NCI-H748 (cell line): ENCODE results near the gene FCMR.
"Not testable (repeated sequence)": the region's sequence is repeated elsewhere in the genome, so short reads cannot be mapped to it uniquely, and the experiment has no call there.

Source experiments
- DNase-seq: peaks from one replicate; lab custom pipeline; 2025; ENCODE audit not compliant: unreplicated experiment; lab: John Stamatoyannopoulos, UW

Gene FCMR

GRCh38 chr1:206949641-206950040 lies 27.9 kb upstream of the FCMR start:
- DNase-seq, result no peak

- no peak for DNase-seq
Observed at GRCh38 chr1:206949208-206949607, 27.5 kb upstream of the FCMR start.

- no peak for DNase-seq
Observed at GRCh38 chr1:206947255-206947654, 25.5 kb upstream of the FCMR start.

DNA sequence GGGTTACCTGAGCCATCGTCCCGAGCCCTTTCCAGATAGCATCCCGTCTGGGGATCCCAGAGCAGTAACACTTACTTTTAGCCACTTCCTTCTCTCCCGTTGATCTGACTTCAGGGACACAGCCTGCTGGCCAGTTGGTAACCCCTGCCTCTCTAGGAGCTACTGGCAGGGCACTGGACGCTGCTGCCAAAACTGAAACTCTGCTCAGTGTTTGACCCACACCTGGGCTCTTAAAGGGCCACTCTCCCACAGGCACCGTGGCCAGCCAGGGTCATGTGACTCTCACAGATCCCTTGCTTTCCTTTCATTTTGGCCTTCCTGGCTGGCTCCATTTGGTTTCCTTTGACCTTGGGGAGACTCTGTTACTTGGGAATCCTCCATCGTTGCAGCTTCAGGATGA lies 24.5 kb upstream of the FCMR start, which contains the start of gene PIGR:
Gene PIGR (minus strand): TSS at position 206 of the 400 bp plus-strand sequence. CDS start 5,935 bp downstream, outside the sequence.
- no peak for DNase-seq

DNA sequence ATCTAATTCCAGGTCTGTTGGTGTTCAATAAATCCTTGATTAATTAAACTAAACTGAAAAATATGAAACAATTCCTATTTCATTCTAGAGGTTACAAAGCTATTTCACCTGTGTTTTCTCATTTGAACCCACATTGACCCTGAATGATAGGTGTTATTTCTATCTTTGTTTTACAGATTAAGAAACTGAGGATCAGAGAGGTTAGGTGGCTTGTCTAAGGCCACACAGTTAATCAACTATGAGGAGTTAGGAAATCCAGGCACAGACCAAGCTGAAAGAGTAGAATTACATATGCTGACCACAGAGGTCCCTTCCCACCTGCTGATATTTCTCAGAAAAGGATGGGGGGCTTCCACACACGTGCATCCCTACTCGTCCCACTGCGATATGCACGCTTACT lies 24.0 kb upstream of the FCMR start:
- DNase-seq, result no peak

DNA sequence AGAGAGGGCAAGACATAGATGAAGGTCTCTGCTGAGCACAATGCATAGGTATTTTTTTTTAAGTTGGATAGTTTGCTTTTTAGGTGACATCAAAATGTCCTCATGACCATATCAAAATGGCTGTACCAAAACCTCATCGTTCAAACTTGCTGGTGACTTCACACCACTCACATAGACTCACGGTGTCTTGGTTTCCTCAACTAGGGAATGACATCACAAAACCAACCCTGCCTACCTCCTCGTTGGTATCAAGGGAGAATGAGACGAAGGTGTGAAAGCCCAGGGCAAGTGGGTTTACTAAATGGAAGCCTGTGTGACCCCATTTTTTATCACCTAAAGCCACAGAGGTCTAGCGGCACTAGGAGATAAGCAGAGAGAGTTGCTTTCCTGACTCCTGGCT lies 23.0 kb upstream of the FCMR start:
- no peak for DNase-seq

GRCh38 chr1:206941766-206942418 lies 20.2 kb upstream of the FCMR start:
- DNase-seq, result no peak

DNA sequence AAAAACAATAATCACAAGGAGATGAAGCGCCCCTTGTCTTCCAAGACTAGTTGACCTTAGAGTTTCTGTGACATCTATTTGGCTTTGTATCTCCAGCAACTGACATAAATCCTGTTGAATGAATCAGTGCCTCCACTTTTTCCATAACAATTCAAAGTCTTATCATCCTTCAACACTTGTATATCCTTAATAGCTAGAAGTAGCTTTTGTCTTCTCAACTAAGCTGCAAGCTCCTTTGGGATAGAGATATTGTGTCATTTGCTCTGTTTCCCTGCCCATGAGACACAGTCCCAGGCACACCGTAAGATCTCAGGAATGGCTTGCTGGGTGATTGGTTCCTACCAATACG lies 18.8 kb upstream of the FCMR start:
- DNase-seq, result no peak

GRCh38 chr1:206939841-206940587 lies 18.3 kb upstream of the FCMR start:
- no peak for DNase-seq

GRCh38 chr1:206939131-206939530 lies 17.4 kb upstream of the FCMR start:
- no peak for DNase-seq

- DNase-seq, result no peak
Observed at GRCh38 chr1:206937425-206937824, 15.7 kb upstream of the FCMR start.

DNA sequence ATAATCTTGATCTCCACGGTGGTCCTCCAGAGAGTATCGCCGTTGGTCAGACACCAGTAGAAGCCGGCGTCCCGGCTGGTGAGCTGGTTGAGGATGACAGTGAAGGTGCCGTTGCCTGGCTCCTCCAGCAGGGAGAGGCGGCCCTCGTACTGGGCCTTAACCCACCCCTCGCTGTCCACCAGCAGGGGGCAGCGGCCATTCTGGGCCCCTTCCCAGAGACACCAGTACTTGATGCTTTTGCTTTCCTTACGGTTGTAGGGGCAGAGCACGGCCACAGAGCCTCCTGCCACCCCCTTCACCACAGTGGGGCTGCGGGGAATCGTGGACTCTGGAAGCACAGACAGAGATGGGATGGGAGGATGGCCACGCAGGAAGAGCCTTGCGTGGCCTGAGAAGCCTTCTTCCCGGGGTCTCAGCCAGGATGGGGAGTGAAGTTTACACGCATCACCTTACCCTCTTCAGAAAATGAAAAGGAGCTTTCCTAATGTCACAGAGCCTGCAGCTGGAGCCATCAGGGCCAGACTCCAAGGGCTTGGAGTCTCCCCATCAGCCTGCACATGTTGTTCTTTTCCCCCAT lies 13.8 kb upstream of the FCMR start:
- no peak for DNase-seq

DNA sequence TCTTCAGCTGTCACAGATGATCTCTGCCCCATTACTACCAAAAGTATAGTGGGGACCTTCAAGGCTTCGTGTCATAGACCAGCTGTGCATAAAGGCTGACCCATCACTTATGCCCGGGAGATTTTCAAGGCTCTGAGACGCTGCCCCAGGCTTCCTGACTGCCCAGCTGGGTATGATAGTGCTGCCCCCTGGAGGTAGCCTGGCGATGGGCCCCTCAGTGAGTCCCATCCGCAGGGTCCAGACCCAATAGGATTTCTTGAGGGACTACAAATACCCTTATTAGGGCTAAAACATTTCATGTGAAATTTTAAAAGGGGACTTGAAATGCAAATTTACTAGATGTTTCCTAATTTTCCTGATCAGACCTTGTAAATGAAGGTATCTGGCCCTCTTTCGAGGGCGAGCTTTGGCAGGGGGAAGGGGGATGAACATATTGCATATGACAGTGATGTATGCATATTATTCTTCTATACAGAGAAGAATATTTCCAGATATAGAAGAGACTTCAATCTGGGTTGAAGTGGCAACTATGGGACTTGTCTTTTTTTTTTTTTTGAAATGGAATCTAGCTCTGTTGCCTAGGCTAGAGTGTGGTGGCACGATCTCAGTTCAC lies 11.7 kb upstream of the FCMR start:
- peak; percentile 21 for DNase-seq

- no peak for DNase-seq
Observed at GRCh38 chr1:206932177-206932576, 10.4 kb upstream of the FCMR start.

GRCh38 chr1:206931709-206932108 lies 10.0 kb upstream of the FCMR start:
- DNase-seq, result no peak

DNA sequence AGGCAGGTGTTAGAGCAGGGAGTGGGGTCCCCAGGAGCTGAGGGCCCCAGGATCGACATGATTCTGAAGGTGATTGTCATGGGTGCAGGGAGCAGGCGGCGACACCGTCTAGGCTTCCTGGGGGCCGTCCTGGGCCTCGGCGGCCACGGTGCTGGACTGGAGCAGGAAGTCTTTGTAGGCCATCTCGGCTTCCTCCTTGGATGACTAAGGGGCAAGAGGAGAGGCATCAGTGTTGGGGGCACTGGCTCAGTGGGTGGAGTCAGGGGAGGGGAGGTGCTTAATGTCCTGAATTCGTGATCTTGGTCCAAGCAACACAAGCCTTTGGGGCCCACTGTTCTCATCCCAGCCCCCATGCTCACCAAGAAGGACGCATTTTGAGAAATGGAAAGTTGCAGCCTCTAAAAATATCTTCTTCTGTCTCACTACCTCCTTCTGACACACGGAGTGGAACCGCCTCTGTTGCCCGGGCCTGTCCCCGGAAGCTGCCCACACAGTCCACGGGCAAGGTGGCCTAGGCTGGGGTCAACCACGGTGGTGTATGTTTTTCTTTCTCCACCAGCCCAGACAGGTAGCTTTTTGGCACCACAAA lies 8.6 kb upstream of the FCMR start:
- DNase-seq, result no peak

DNA sequence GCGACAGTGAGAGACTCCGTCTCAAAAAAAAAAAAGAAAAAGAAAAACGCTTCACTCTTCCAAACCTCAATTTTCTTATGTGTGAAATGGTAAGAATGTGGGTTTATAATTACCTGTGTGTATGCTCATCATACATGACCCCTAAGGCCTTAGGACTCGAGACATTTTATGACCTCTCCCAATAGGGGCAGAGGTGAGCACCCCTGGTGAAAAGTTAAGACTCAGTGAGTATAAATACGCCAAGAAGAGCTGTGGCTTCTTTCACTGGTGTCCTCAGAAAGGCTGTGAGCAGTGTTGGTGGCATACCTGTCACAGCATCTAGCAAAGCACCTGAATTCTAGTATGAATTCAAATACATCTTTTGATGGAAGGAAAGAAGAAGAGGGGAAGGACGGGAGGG lies 7.8 kb upstream of the FCMR start:
- DNase-seq, result no peak

DNA sequence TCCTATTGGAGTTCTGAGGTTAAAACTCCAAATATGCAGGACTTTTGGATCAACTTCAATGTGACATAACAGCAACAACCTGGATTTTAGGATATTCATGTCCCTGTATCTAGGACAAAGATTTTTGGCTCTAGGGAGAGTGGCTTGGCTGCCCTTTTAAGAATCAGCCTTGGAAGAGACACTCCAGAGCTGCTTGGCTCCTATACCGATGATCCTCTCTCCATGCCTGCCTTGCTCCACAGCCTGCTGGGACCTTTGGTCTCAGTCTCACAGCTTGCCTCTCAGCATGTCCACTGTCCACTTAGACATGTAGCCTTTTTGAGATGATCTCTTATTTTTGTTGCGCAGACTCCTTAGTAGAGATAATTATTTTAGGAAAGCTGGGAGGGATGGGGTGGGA lies 4.5 kb upstream of the FCMR start:
- DNase-seq, result no peak

DNA sequence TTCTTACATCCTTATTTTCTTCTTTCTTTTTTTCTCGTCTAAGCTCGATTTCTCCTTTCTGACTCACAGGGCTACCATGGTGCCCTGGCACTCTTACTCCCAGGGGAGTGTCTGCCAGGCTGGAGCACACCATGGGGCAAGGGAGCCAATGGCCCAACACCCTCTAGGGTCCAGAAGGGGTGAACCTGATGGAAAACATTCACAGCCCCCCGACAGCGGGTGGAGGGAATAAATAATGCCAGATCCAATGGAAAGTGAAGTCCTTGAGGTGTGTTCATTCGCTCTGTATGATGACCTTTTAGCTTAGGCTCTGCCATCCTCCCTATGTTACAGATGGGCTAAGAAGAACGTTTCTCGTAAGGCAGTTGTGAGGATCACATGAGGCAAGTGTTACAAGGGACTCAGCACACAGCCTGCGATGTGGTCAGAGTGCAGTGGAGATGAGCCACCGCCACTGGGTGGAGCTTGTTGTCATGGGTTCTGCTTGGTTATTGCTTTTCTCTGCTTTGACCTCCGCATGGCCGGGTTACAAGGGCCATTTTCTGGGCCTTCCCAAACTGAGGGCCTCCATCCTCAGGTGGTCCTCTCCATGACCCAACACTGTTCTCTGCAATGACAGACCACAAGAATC lies 3.5 kb upstream of the FCMR start:
- DNase-seq, result no peak

DNA sequence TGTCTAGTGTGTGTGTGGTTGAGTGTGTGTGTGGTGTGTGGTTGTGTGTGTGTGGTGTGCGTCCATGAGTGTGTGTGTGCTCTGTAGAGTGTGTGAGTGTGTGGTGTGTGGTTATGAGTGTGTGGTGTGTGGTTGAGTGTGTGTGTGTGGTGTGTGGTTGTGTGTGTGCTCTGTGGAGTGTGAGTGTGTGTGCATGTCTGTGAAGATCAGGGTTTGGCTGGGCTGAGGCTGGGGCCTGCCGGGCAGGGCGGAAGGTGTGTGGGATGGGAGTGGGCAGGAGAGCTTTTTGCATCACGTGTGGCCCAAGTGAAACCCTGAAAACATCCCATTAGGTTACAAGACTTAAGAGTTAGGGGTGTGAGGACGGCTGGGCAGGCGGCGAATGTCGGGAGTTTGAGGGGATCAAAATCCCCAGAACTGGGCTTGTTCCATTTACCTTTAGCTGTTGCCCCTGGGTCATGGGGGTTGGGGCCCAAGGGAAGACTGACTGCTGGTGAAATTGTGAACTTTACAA lies 2.9 kb upstream of the FCMR start:
- no peak for DNase-seq

GRCh38 chr1:206923961-206924557 lies 2.3 kb upstream of the FCMR start:
- not testable (repeated sequence) for DNase-seq
